GM12878 (cell line): Measurements from ENCODE around the gene ADRA2B. TPM values are rescaled to one million over a fixed set of nuclear protein-coding genes. Genes with fewer than 3 reads are reported as not detected.

ENCODE experiments used
- ATF7 ChIP-seq: fragments of 450-650 bp; IDR thresholded peaks from 2 replicates; pipeline ENCODE4 v1.6.1; 2016; ENCODE audit warnings: low read depth, mild to moderate bottlenecking
- BCL11A ChIP-seq: IDR thresholded peaks from 2 replicates; pipeline ENCODE4 v1.6.1; 2011; ENCODE audit warnings: low read depth, low read length
- BMI1 ChIP-seq: fragments of 450-650 bp; IDR thresholded peaks from 2 replicates; pipeline ENCODE4 v1.6.1; 2016; ENCODE audit warnings: mild to moderate bottlenecking, moderate library complexity, borderline replicate concordance
- CBX5 ChIP-seq: sonication (generic); IDR thresholded peaks from 2 replicates; pipeline ENCODE4 v1.6.1; 2016; ENCODE audit warnings: low read depth, moderate library complexity, mild to moderate bottlenecking, inconsistent platforms
- E4F1 ChIP-seq: fragments of 450-650 bp; IDR thresholded peaks from 2 replicates; pipeline ENCODE4 v1.6.1; 2018; ENCODE audit warnings: borderline replicate concordance, mild to moderate bottlenecking; ENCODE audit not compliant: partially characterized antibody
- FOS ChIP-seq: IDR thresholded peaks from 3 replicates; pipeline ENCODE4 v1.6.1; 2011; ENCODE audit warnings: borderline replicate concordance; ENCODE audit not compliant: insufficient read length; ENCODE audit errors: extremely low read depth
- GATAD2B ChIP-seq: fragments of 450-650 bp; conservative IDR thresholded peaks from 2 replicates; pipeline ENCODE4 v1.6.1; 2017; ENCODE audit warnings: low read depth, mild to moderate bottlenecking, moderate library complexity
- HDGF ChIP-seq: fragments of 450-650 bp; IDR thresholded peaks from 2 replicates; pipeline ENCODE4 v1.6.1; 2016; ENCODE audit warnings: antibody characterized with exemption
- JUND ChIP-seq: IDR thresholded peaks from 2 replicates; pipeline ENCODE4 v1.6.1; 2012; ENCODE audit warnings: low read depth, mild to moderate bottlenecking, low read length, improper control_type of control experiment, moderate library complexity
- MTA2 ChIP-seq: fragments of 450-650 bp; IDR thresholded peaks from 2 replicates; pipeline ENCODE4 v1.6.1; 2016; ENCODE audit warnings: low read depth, mild to moderate bottlenecking, moderate library complexity
- PAX5 ChIP-seq: IDR thresholded peaks from 2 replicates; pipeline ENCODE4 v1.6.1; 2011; ENCODE audit warnings: low read depth, low read length, borderline replicate concordance
- POLR2AphosphoS2 ChIP-seq: IDR thresholded peaks from 2 replicates; pipeline ENCODE4 v1.6.1; 2011; ENCODE audit warnings: low read depth, mild to moderate bottlenecking, low read length, improper control_type of control experiment, moderate library complexity
- SIN3A ChIP-seq: IDR thresholded peaks from 2 replicates; pipeline ENCODE4 v1.6.1; 2012; ENCODE audit warnings: low read depth, low read length, improper control_type of control experiment
- SMAD5 ChIP-seq: IDR thresholded peaks from 2 replicates; pipeline ENCODE4 v1.6.1; 2016; ENCODE audit warnings: antibody characterized with exemption, low read depth
- SPI1 ChIP-seq: IDR thresholded peaks from 2 replicates; pipeline ENCODE4 v1.6.1; 2011; ENCODE audit warnings: low read depth, mild to moderate bottlenecking, low read length, moderate library complexity, borderline replicate concordance; ENCODE audit not compliant: insufficient read depth
- SREBF1 ChIP-seq: IDR thresholded peaks from 2 replicates; pipeline ENCODE4 v1.6.1; 2012; ENCODE audit warnings: mild to moderate bottlenecking, low read length
- SRF ChIP-seq, 2 experiments: IDR thresholded peaks; 2 replicates each; pipeline ENCODE4 v1.6.1; 2011; ENCODE audit warnings: low read depth in 2 of 2, low read length in 2 of 2, mild to moderate bottlenecking in 1 of 2, moderate library complexity in 1 of 2
- TBL1XR1 ChIP-seq: IDR thresholded peaks from 2 replicates; pipeline ENCODE4 v1.6.1; 2012; ENCODE audit warnings: low read depth, low read length, improper control_type of control experiment
- USF2 ChIP-seq: IDR thresholded peaks from 2 replicates; pipeline ENCODE4 v1.6.1; 2011; ENCODE audit warnings: low read depth, low read length, improper control_type of control experiment, borderline replicate concordance
- ZBTB11 ChIP-seq: fragments of 450-650 bp; formaldehyde crosslinking; IDR thresholded peaks from 2 replicates; pipeline ENCODE4 v1.5.0; 2022; ENCODE audit warnings: mild to moderate bottlenecking, missing genetic modification characterization
- ZNF384 ChIP-seq: IDR thresholded peaks from 2 replicates; pipeline ENCODE4 v1.6.1; 2012; ENCODE audit warnings: low read depth, mild to moderate bottlenecking, low read length, improper control_type of control experiment, borderline replicate concordance
- polyA plus RNA-seq, 11 experiments: library from polyadenylated mRNA; depleted of rRNA in 4 of 11; unstranded in 6 of 11; stranded (reverse) in 5 of 11; fragments of >200 nt; fragmentation: Nextera tagmentation in 4 of 11; fragmentation: Illumina TruSeq in 1 of 11; extraction: Ambion mirVana in 4 of 11; extraction: Trizol in 1 of 11; gene quantifications; 1 replicate in 1 of 11; 2 replicates in 10 of 11; pipeline versions ENCODE4 v1.2.1 to v1.2.3, GENCODE V29; 2011 to 2016; ENCODE audit warnings: inconsistent platforms in 2 of 11, missing spikeins in 2 of 11, low read depth in 1 of 11
- total RNA-seq, 4 experiments: library from RNA; depleted of rRNA in 3 of 4; stranded (reverse); fragments of >200 nt in 3 of 4; fragmentation: Illumina TruSeq in 1 of 4; extraction: Trizol in 1 of 4; gene quantifications; 2 replicates each; pipeline versions ENCODE4 v1.2.1 to v1.2.3, GENCODE V29; 2013 to 2021

ADRA2B gene
- total and polyA plus RNA-seq, 10 of the 15 experiments (the other 5 are each of a cell fraction or from before 2014, with no cell fraction given) = 0.01 to 0.10 (median 0.04) TPM; not detected in 6

GRCh38 chr2:96140941-96141623, 24.7 kb upstream of the ADRA2B start (continued):
- TF ChIP-seq SMAD5 (0 out of 2 replicates have a peak, but pooled peaks have one; percentile 85), FOS (no peak), SRF (IDR thresholded peaks at IDR 0.05; ENCODE audit: low read depth in 2 of 2, low read length in 2 of 2) (no peak), SIN3A (no peak), JUND (no peak), ZBTB11 (peak; percentile 50), BMI1 (peak; percentile 48; the same call in 1 of the 2 replicates), CBX5 (no peak), USF2 (no peak), SREBF1 (no peak), HDGF (no peak), ZNF384 (no peak), GATAD2B (no peak), SPI1 (no peak), TBL1XR1 (no peak), BCL11A (0 out of 2 replicates have a peak, but pooled peaks have one; percentile 4), MTA2 (no peak), PAX5 (no peak), POLR2AphosphoS2 (no peak), E4F1 (no peak), ATF7 (no peak)
